ENCODE results near the gene RNF26.

RNF26 gene

DNA sequence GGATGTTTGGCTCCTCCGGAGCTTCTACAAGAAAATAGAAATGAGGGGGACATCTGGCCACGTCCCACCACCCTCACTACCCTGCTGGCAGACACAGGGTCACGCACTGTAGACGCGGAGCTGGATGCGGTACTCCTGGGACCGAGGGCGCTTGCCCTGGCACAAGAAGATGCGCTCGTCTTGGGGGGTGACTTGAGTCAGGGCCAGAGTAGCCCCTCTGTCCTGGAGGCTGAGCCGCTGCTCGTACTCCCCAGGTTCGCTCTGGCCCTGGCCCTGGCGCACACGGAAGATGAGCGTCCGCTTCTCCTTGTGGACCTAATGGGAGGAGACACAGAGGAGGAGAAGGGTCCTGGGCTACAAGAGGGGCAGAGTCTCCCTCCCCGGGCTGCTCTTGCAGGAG is 19.6 kb upstream of the RNF26 start:
- no peak overlapping the region for H3K4me3 ChIP-seq (ENCODE audit: low read depth, low read length)
- TF ChIP-seq CTCF (IDR thresholded peaks at IDR 0.05; ENCODE audit: low read depth, low read length): no peak
- in situ Hi-C loops (cut with HindIII; ENCODE audit: low sequenced_read_pairs): no loop called here
- DNase-seq (ENCODE audit: low read depth, low spot score): no peak

- in situ Hi-C loops (cut with HindIII; ENCODE audit: low sequenced_read_pairs): no loop called here
- no peak for DNase-seq (ENCODE audit: low read depth, low spot score)
- no peak for TF ChIP-seq CTCF (IDR thresholded peaks at IDR 0.05; ENCODE audit: low read depth, low read length)
- H3K4me3 ChIP-seq (ENCODE audit: low read depth, low read length): peak overlapping the region; percentile 55
Observed at GRCh38 chr11:119315131-119316015, 19.0 kb upstream of the RNF26 start.

GRCh38 chr11:119316016-119316728 is 18.2 kb upstream of the RNF26 start:
- TF ChIP-seq CTCF (IDR thresholded peaks at IDR 0.05; ENCODE audit: low read depth, low read length): no peak
- in situ Hi-C loops (cut with HindIII; ENCODE audit: low sequenced_read_pairs): no loop called here
- DNase-seq (ENCODE audit: low read depth, low spot score): peak; percentile 31
- H3K4me3 ChIP-seq (ENCODE audit: low read depth, low read length): peak overlapping the region; percentile 55

GRCh38 chr11:119316729-119317591 is 17.4 kb upstream of the RNF26 start, which contains the start of gene MCAM:
MCAM (minus strand) TSS chr11:119317130; CDS start chr11:119317101, 29 bp downstream.
- DNase-seq (ENCODE audit: low read depth, low spot score): peak; percentile 43
- no peak for TF ChIP-seq CTCF (IDR thresholded peaks at IDR 0.05; ENCODE audit: low read depth, low read length)

GRCh38 chr11:119317592-119318239 is 16.6 kb upstream of the RNF26 start:
- TF ChIP-seq CTCF (IDR thresholded peaks at IDR 0.05; ENCODE audit: low read depth, low read length): no peak
- in situ Hi-C loops (cut with HindIII; ENCODE audit: low sequenced_read_pairs): no loop called here
- H3K4me3 ChIP-seq (ENCODE audit: low read depth, low read length): no peak overlapping the region
- no peak for DNase-seq (ENCODE audit: low read depth, low spot score)

More at GRCh38 chr11:119316729-119317591, 17.4 kb upstream of the RNF26 start, which contains the start of gene MCAM:
- peak within 1 kb of the TSS; percentile 55 for H3K4me3 ChIP-seq (ENCODE audit: low read depth, low read length)
- in situ Hi-C loops (cut with HindIII; ENCODE audit: low sequenced_read_pairs): no loop called here
